GM19025 (cell line): Measurements from ENCODE around the gene HNRNPAB.
"Not testable (repeated sequence)": the region's sequence is repeated elsewhere in the genome, so short reads cannot be mapped to it uniquely, and the experiment has no call there.

ENCODE experiments used
- ATAC-seq: cut with Tn5 transposase; IDR thresholded peaks from one replicate; pipeline ENCODE4 v1.9.1; 2021; ENCODE audit warnings: mild to moderate bottlenecking, low read depth, moderate library complexity; ENCODE audit not compliant: unreplicated experiment

HNRNPAB gene

GRCh38 chr5:178241231-178241663 lies 36.9 kb downstream of the HNRNPAB start:
- no peak for ATAC-seq

- ATAC-seq = no peak
These were observed 37.4 kb downstream of the HNRNPAB start for GRCh38 chr5:178241688-178242231.

GRCh38 chr5:178242416-178242815 lies 38.1 kb downstream of the HNRNPAB start:
- no peak for ATAC-seq

GRCh38 chr5:178244576-178244975 lies 40.2 kb downstream of the HNRNPAB start:
- ATAC-seq = no peak

- no peak for ATAC-seq
These were observed 41.1 kb downstream of the HNRNPAB start for GRCh38 chr5:178245389-178245788.

GRCh38 chr5:178246624-178247279 lies 42.4 kb downstream of the HNRNPAB start:
- ATAC-seq = no peak

GRCh38 chr5:178247481-178248456 lies 43.4 kb downstream of the HNRNPAB start:
- no peak for ATAC-seq

- no peak for ATAC-seq
These were observed 44.4 kb downstream of the HNRNPAB start for GRCh38 chr5:178248750-178249149.

- no peak for ATAC-seq
These were observed 45.1 kb downstream of the HNRNPAB start for GRCh38 chr5:178249191-178249989.

GRCh38 chr5:178250263-178250662 lies 45.9 kb downstream of the HNRNPAB start:
- no peak for ATAC-seq

GRCh38 chr5:178252258-178252657 lies 47.9 kb downstream of the HNRNPAB start:
- ATAC-seq = no peak

GRCh38 chr5:178253632-178254031 lies 49.3 kb downstream of the HNRNPAB start:
- not testable (repeated sequence) for ATAC-seq

- ATAC-seq = no peak
These were observed 52.4 kb downstream of the HNRNPAB start for GRCh38 chr5:178256746-178257145.

GRCh38 chr5:178257650-178258049 lies 53.3 kb downstream of the HNRNPAB start:
- no peak for ATAC-seq

GRCh38 chr5:178259623-178260536 lies 55.5 kb downstream of the HNRNPAB start:
- no peak for ATAC-seq
